Upper lobe of left lung (tissue), 4 donors: ENCODE measurements around the gene TAC3.

Source experiments
- EP300 ChIP-seq, 4 donors: sonication (generic); formaldehyde crosslinking; IDR thresholded peaks; one replicate each; pipeline ENCODE4 v1.5.1; 2017; ENCODE audit warnings: antibody characterized with exemption in 4 of 4, control low read depth in 2 of 4
- POLR2A ChIP-seq, 4 donors: fragments of 450-650 bp; IDR thresholded peaks; one replicate each; pipeline ENCODE4 v1.5.1; 2016 to 2017; ENCODE audit warnings: antibody characterized with exemption in 4 of 4, mild to moderate bottlenecking in 2 of 4
- POLR2AphosphoS5 ChIP-seq, 2 donors: sonication (generic); formaldehyde crosslinking; IDR thresholded peaks; one replicate each; pipeline ENCODE4 v1.5.1; 2017; ENCODE audit warnings: antibody characterized with exemption in 2 of 2
- TF ChIP-seq, protein P1 (sequence below), 6 experiments: fragments of 450-650 bp in 4 of 6; fragments of 200-600 bp in 2 of 6; sonication (generic) in 2 of 6; IDR thresholded peaks; one replicate each; pipeline ENCODE4 v1.5.1; 2016 to 2019; ENCODE audit warnings: antibody characterized with exemption in 6 of 6

DNA sequence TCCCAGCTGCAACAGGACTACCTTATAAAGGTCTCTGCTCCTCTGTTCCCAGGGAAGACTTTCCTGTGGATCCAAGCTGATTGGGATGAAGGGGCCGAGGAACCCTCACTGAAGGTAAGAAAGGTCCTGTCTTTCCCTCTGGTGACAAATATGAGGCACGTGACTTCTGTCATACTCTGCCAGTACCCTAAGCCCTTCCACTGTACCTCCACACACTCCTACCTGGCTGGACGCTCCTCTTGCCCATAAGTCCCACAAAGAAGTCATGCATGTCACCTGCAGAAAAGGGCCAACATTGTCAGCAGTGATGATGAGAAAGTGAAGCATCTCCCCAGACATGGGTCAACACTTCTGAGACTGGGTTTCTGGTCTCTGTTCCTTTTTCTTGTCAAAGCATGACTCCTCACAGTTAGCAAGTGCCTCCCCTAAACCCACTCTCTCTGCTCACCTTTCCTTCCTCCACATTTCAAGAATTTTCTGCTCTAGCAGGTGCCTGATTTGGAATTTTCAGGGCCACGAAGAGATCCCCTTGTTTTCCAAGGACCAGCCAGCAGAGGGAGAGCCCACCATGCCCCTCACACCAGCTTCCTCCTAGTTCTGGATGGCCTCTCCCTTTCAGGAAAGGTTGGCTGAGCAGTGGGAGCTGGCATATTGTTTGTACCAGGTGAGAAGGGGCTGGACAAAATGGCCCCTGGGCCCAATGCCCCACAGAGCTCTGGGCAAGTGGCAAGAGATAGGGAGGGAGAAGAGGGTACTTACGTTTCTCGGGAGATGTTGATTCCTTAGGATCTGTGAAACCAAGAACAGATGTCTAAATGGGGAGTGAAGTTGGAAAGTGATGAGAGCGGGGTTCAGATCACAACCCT lies 3.5 kb downstream of the TAC3 start:
- TF ChIP-seq, protein P1, sequence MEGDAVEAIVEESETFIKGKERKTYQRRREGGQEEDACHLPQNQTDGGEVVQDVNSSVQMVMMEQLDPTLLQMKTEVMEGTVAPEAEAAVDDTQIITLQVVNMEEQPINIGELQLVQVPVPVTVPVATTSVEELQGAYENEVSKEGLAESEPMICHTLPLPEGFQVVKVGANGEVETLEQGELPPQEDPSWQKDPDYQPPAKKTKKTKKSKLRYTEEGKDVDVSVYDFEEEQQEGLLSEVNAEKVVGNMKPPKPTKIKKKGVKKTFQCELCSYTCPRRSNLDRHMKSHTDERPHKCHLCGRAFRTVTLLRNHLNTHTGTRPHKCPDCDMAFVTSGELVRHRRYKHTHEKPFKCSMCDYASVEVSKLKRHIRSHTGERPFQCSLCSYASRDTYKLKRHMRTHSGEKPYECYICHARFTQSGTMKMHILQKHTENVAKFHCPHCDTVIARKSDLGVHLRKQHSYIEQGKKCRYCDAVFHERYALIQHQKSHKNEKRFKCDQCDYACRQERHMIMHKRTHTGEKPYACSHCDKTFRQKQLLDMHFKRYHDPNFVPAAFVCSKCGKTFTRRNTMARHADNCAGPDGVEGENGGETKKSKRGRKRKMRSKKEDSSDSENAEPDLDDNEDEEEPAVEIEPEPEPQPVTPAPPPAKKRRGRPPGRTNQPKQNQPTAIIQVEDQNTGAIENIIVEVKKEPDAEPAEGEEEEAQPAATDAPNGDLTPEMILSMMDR (IDR thresholded peaks at IDR 0.05), result no peak
- TF ChIP-seq POLR2A (IDR thresholded peaks at IDR 0.05) (no peak), EP300 (IDR thresholded peaks at IDR 0.05) (no peak), POLR2AphosphoS5 (IDR thresholded peaks at IDR 0.05) (no peak)
